GM18907 (cell line): ENCODE data around the gene FOXE3.
A peak's percentile ranks its signal among the peaks of the same experiment; 100 is the strongest.
"Not testable (repeated sequence)": the region's sequence is repeated elsewhere in the genome, so short reads cannot be mapped to it uniquely, and the experiment has no call there.

ENCODE experiments used
- ATAC-seq: cut with Tn5 transposase; IDR thresholded peaks from one replicate; pipeline ENCODE4 v1.9.1; 2021; ENCODE audit warnings: mild to moderate bottlenecking, moderate library complexity; ENCODE audit not compliant: unreplicated experiment

FOXE3 gene

DNA sequence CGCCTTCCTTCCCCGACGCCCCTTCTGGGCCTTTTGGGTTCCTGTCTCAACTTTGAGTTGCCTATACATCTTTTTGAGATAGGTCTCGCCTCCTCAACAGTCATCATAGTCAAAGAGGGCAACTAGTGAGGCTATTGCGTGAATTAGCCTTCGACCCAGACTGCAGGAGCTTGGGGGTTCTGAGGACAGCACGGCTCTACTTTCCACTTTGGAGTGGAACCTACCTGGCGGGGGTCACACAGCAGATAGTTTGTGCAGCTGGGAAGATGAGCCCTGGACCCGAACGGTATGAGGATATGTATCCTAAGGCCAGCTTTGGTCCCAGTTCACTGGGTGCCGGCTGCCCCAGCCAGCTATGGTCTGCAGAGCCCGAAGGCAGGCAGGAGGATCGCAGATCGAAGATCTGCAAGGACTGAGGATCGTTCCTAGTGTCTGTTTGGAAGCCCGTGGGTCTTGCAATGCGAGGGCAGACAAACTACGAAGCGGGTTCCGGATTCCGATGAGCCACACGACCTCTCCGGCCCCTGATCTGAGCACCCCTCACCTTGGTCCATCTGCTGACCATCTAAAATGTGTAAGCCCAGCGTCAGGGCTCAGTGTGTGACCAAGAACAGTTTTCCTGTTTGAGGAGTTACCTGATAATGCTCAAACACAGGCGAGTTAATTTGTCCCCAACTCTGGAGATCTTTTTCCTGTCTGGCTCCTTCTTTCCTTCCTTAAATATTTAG lies 29.9 kb downstream of the FOXE3 start:
- no peak for ATAC-seq

DNA sequence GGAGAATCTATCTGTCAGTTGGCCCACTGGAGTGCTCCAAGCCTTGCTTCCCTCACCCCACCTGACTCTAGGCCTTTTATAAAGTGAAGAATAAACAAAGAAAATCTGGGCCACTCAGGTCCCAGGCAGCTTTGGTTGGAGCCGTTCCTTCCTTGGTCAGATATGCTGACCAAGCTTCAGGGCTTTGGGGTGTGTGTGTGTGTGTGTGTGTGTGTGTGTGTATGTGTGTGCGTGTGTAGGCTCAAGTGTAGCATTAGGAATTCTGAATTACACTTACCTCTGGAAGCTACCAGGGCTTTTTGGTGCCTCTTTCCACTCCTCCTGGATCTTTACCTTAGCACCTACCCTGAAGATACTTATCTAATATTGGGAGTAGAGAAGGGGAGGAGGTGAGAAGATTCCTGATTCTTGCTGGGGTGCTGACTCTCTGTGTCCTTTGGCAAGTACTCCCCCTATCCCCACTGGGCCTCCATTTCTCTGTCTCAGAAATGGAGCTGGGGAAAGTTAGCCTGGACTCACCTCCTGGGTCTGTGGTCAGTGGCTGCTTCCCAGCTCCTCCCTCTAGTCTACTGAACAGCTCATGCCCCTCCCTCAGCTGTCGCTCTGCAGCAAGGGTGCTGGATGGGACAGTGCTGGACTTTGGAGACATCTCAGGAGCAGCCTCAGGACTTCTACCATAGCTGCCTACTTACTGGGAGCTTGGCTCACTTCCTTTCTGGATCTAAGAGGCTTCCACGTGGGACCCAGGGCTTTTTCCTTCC lies 32.6 kb downstream of the FOXE3 start:
- ATAC-seq: no peak

DNA sequence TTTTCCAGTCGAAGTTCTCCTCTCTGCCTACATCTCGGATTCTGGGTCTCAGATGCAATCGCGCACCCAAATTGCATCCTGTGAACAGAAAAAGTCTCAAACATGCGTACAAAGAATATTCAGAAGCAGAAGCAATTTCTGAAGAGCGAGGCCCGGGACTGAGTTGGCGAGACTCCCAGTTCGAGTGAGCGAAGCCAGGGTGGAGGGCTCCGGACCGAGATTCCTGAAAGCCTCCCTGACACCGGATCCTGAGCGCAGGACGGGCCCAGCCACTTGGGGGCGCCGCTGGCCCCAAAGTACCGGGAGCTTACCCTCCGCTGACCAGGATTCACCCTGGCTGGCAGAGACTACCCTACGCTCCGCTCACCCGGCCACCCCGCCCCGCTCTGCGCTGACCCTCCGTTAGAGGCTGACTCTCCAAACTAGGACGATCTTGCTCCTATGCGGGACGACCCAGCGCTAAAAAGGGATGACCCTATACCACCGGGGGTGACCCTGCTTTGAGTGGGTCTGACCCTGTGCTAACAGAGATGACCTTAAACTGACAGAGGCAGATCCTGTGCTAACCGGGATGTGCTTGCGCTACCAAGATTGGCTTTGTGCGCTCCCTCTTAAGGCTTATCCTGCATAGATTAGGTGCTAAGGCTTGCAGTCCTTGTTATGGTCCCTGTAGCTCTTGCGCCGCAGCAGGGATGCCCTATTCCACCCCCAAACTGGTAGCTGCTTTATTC lies 33.9 kb downstream of the FOXE3 start:
- ATAC-seq: no peak

DNA sequence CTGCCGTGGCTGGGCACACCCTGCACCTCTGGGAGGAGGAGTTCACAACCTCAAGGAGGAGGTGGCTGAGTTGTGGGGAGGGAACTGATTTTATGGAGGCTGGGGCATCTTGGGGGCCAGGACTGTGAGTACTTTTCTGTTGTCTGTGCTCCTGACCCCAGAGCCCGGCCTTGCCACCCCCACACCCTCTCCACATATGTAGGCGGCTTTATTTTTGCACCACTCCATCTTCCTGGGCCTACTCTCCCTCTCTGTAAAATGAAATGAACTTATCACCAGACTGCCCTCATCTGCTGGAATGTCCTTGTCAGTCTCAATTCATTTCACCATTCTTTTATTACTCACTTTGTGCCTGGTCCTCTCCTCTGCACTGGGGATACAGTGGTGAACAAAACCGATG lies 34.5 kb downstream of the FOXE3 start:
- ATAC-seq: no peak

DNA sequence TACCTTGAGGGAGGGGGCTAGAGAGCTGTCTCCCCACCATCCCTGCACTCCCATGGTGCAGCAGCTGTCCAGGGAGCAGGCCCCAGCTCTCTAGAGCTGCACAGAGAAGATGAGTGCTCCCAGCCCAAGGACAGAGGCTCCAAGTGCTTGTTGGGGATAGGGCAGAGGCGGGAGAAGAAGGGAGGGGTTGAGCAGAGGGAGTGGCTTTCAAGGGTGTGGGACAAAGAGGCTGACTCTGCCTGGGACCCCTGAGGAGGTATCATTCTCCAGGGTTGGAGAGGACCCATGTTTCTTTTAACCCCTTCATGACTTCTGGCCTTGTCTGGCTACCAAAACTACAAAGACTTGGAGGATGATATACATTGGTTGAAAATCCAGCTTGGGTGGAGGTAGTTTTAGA lies 36.3 kb downstream of the FOXE3 start:
- no peak for ATAC-seq

DNA sequence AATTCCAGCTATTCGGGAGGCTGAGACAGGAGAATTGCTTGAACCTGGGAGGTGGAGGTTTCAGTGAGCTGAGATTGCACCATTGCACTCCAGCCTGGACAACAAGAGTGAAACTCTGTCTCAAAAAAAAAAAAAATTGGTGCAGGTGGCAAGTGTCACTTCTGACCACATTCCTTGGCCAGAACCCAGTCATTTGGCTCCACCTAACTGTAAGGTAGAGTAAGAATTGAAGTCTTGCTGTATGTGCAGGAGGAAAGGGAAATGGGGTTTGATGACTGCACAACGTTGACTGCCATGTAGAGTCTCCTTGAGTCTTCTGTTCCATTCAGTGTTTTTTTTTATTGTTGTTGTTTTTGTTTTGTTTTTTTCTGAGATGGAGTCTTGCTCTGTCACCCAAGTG lies 37.8 kb downstream of the FOXE3 start:
- ATAC-seq: not testable (repeated sequence)

DNA sequence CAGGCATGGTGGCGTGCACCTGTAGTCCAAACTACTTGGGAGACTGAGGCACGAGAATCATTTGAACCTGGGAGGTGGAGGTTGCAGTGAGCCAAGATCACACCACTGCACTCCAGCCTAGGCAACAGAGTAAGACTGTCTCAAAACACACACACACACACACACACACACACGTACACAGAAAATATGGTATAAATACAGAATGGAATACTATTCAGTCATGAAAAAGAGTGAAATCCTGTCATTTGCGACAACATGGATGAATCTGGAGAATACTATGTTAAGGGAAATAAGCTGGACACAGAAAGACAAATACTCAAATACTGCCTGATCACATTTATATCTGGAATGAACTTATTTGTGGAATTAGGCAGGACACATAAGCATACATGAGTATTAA lies 40.2 kb downstream of the FOXE3 start:
- no peak for ATAC-seq

DNA sequence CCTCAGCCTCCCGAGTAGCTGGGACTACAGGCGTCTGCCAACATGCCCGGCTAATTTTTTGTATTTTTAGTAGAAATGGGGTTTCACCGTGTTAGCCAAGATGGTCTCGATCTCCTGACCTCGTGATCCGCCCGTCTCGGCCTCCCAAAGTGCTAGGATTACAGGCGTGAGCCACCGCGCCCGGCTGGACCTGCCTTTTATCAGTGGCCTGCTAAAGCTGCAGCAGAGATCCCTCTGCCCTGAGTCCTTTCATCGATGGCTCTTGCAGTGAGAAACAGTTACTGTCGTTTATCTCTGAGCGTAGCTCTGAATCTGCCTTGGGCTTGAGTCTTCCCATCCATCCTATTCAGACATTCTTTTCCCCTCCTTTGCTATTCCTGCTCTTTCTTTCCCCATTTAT lies 41.5 kb downstream of the FOXE3 start:
- ATAC-seq: not testable (repeated sequence)

DNA sequence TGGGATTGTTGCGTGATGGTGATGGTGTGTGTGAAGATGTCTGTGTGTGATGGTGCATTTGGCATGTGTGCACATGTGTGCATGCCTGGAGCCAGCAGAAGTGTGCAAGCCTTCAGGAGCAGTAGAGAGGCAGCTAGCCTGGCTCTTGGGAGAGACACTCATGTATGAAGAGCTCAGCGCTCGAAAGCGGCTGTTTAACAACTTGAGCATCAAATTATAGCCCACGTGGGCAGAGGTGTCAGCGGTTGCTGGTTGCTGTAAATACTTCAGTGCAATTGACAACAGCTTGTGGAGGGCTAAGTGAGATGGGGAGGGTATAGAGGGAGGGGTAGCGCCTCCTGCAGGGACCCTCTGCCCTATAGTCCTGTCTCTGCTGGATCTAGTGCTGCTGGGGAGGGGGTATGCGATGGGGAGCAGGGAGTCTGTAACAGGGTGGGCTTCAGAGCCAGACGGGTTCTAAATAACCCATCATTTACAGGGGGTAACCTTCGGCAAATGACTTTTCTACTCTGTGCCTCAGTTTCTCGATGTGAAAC lies 43.2 kb downstream of the FOXE3 start:
- no peak for ATAC-seq

DNA sequence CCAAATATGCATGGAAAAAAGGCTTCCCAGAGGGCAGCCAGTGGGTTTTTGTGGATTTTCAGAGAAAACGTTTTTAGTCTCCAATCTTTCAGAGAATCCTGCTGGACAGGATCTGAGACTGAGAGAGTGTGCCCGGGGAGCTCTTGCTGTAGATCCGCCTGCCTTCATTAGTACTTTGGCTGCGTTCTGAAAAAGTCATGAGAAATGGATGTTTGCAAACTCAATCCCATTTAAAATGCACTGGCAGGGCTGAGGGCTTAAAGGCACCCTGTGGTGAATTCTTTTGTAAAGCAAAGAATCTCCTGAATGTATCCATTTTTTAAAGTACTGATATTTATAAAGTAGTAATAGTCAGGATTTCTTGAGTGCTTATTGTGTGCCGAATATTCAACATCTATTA lies 44.0 kb downstream of the FOXE3 start:
- no peak for ATAC-seq

DNA sequence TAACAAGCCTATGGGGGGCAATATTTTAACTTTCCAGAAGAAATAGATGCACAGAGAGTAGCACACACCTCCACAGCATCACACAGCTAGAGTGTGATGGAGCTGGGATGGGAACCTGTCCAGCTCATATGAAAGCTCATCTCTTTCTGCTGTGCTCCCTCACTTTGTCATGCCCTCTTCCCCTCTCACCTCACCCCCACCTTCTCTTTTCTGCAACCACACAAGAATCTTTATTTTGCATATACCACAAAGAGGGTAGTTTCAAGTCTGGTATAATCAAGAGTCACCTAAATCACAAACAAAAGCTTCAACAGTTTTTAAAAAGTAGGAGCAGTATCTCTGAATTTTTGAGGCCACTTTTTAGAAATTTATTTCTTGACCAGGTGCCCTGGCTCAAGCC lies 44.4 kb downstream of the FOXE3 start:
- peak; percentile 53 for ATAC-seq

DNA sequence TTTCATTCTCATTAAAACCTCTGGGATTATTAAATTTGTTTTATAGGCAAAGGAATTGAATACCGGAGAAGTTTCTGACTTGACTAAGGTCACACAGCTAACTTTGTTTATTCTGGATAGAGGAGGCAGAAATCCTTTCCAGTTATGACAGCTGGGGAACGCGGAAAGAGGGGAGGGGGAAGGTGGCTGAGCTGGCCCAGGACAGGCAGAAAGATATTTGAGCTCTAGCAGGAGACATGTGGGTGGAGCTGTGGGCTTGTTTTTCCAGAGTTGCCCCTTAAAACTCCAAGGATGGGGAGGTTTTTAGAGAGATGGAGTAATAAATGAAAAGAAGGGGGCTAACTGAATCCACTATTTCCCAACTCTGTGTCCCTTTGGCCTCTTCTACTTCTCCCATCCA lies 49.5 kb downstream of the FOXE3 start:
- no peak for ATAC-seq
